Cardiac septum (tissue), 1 donor: ENCODE results near the gene POU2F1. TPM values are rescaled to one million over a fixed set of nuclear protein-coding genes. Genes with fewer than 3 reads are reported as not detected.
"Not testable (repeated sequence)": the region's sequence is repeated elsewhere in the genome, so short reads cannot be mapped to it uniquely, and the experiment has no call there.

Experiments used
- DNase-seq: peaks from one replicate; pipeline ENCODE4 v3.0.0-alpha.2; 2020; ENCODE audit warnings: low spot score
- intact Hi-C: fragments of 100-400 bp; cut with DNase I; formaldehyde crosslinking; loops from one replicate; pipeline ENCODE4 v1.14.0; 2022
- total RNA-seq: library from RNA; stranded (reverse); fragmentation: NEBNext Ultra II Directional; extraction: Animal tissue kit (Norgen Biotek cat#: 25700); gene quantifications from one replicate; pipeline ENCODE4 v1.2.1, GENCODE V29; 2021
- donor health status: DM: no; HTN: no; CAD: no.

The POU2F1 gene
- total RNA-seq, 1 donor from 2014 or later: 9.9 TPM

GRCh38 chr1:167200749-167201148 is 19.9 kb upstream of the POU2F1 start:
- DNase-seq: no peak
- intact Hi-C loops: no loop called here

- DNase-seq: no peak
- intact Hi-C loops: no loop called here
Observed at GRCh38 chr1:167202049-167202448, 18.6 kb upstream of the POU2F1 start.

- DNase-seq, intact Hi-C loops: not testable (repeated sequence)
Observed at GRCh38 chr1:167205306-167206050, 15.2 kb upstream of the POU2F1 start.

- DNase-seq: no peak
- intact Hi-C loops: no loop called here
Observed at GRCh38 chr1:167206166-167206835, 14.4 kb upstream of the POU2F1 start.

- no peak for DNase-seq
- intact Hi-C loops: no loop called here
Observed at GRCh38 chr1:167207940-167208623, 12.6 kb upstream of the POU2F1 start.

- DNase-seq: no peak
- intact Hi-C loops: no loop called here
Observed at GRCh38 chr1:167208624-167208976, 12.1 kb upstream of the POU2F1 start.

- intact Hi-C loops: no loop called here
- no peak for DNase-seq
Observed at GRCh38 chr1:167209044-167209443, 11.6 kb upstream of the POU2F1 start.

- intact Hi-C loops: no loop called here
- DNase-seq: no peak
Observed at GRCh38 chr1:167210966-167211674, 9.6 kb upstream of the POU2F1 start.

- DNase-seq: no peak
- intact Hi-C loops: no loop called here
Observed at GRCh38 chr1:167212025-167212424, 8.7 kb upstream of the POU2F1 start.

GRCh38 chr1:167216809-167217208 is 3.9 kb upstream of the POU2F1 start:
- DNase-seq: no peak
- intact Hi-C loops: no loop called here

- no peak for DNase-seq
- intact Hi-C loops: no loop called here
Observed at GRCh38 chr1:167219194-167219593, 1.5 kb upstream of the POU2F1 start.

- intact Hi-C loops: loop anchor here (2.0 to 5.0 kb wide), 3 partner anchors 153 to 717 kb away; partner anchors contain the start of genes DCAF6 and MPC2
- DNase-seq: peak; percentile 85
Observed at GRCh38 chr1:167219646-167220536, 795 bp upstream of the POU2F1 start.

GRCh38 chr1:167221126-167221737 is 546 bp downstream of the POU2F1 start:
- intact Hi-C loops: loop anchor here (2.0 to 5.0 kb wide), 3 partner anchors 154 to 716 kb away; partner anchors contain the start of genes DCAF6 and MPC2
- DNase-seq: no peak

GRCh38 chr1:167221738-167222610 is 1.3 kb downstream of the POU2F1 start:
- peak; percentile 84 for DNase-seq
- intact Hi-C loops: loop anchor here (2.0 to 5.0 kb wide), 3 partner anchors 155 to 715 kb away; partner anchors contain the start of genes DCAF6 and MPC2

- no peak for DNase-seq
- intact Hi-C loops: loop anchor here (5.0 kb wide), 1 partner anchor 714 kb away; the partner anchor contains the start of genes DCAF6 and MPC2
Observed at GRCh38 chr1:167223144-167224103, 2.7 kb downstream of the POU2F1 start.

- intact Hi-C loops: loop anchor here (5.0 kb wide), 2 partner anchors 38 to 713 kb away; partner anchors contain the start of genes DCAF6 and MPC2
- not testable (repeated sequence) for DNase-seq
Observed at GRCh38 chr1:167224734-167225235, 4.1 kb downstream of the POU2F1 start.
